B cell (primary cell): ENCODE measurements around the gene EMX2. TPM values are rescaled to one million over a fixed set of nuclear protein-coding genes. Genes with fewer than 3 reads are reported as not detected.

Experiments
- ATAC-seq: fragments of 200-7000 bp; cut with Tn5 transposase; one replicate; pipeline ENCODE4 v1.10.0; 2021; ENCODE audit warnings: low read depth, mild to moderate bottlenecking, moderate number of reproducible peaks, moderate library complexity
- CTCF ChIA-PET: fragments of 350-600 bp; sonication (Branson Sonifier 250); formaldehyde crosslinking; loops from one replicate; lab custom pipeline; 2021; ENCODE audit warnings: antibody characterized with exemption, inconsistent platforms; lab: Charles Lee
- POLR2A ChIA-PET: fragments of 350-600 bp; sonication (Branson Sonifier 250); formaldehyde crosslinking; loops from one replicate; lab custom pipeline; 2021; ENCODE audit warnings: antibody characterized with exemption; lab: Charles Lee
- DNase-seq: peaks from one replicate; pipeline ENCODE4 v3.0.0; 2013
- H2AFZ ChIP-seq: 2 replicates; pipeline ENCODE4 v1.6.1; 2012; ENCODE audit warnings: mild to moderate bottlenecking, low read depth, low read length; ENCODE audit not compliant: insufficient read depth, poor library complexity, severe bottlenecking
- H3K27ac ChIP-seq, 2 donors: 1 replicate in 1 of 2; 2 replicates in 1 of 2; pipeline ENCODE4 v1.5.1; 2012 to 2013; ENCODE audit warnings: low read length in 2 of 2, mild to moderate bottlenecking in 2 of 2, moderate library complexity in 1 of 2
- H3K27me3 ChIP-seq, 4 experiments: fragments of 200-600 bp in 1 of 4; sonication (generic) in 1 of 4; replicated peaks in 1 of 4; 1 replicate in 2 of 4; 2 replicates in 2 of 4; pipeline versions ENCODE4 v1.6.1 to v1.7.0; 2013 to 2016; ENCODE audit warnings: low read length in 3 of 4, mild to moderate bottlenecking in 2 of 4, mixed read lengths in 1 of 4, moderate library complexity in 1 of 4; ENCODE audit not compliant: insufficient read depth in 4 of 4, control insufficient read depth in 3 of 4; ENCODE audit errors: control extremely low read depth in 1 of 4
- H3K36me3 ChIP-seq, 2 experiments: replicated peaks in 1 of 2; 1 replicate in 1 of 2; 2 replicates in 1 of 2; pipeline versions ENCODE4 v1.6.1 to v1.7.1; 2013; ENCODE audit warnings: low read length in 1 of 2; ENCODE audit not compliant: insufficient read depth in 2 of 2, control insufficient read depth in 1 of 2; ENCODE audit errors: control extremely low read depth in 1 of 2, extremely low read depth in 1 of 2
- H3K4me1 ChIP-seq, 2 donors: fragments of 200-600 bp in 1 of 2; sonication (generic) in 1 of 2; 1 replicate in 1 of 2; 2 replicates in 1 of 2; pipeline versions ENCODE4 v1.5.1 to v1.6.1; 2013 to 2017; ENCODE audit warnings: low read length in 2 of 2; ENCODE audit not compliant: control insufficient read depth in 2 of 2, insufficient read depth in 2 of 2
- H3K4me2 ChIP-seq: replicated peaks from 2 replicates; pipeline ENCODE3; 2012; ENCODE audit warnings: mild to moderate bottlenecking, low read depth, low read length; ENCODE audit not compliant: poor library complexity, severe bottlenecking
- H3K4me3 ChIP-seq, 5 experiments: fragments of 200-600 bp in 1 of 5; sonication (generic) in 1 of 5; 1 replicate in 3 of 5; 2 replicates in 2 of 5; pipeline versions ENCODE4 v1.5.1 to v1.7.0; 2011 to 2016; ENCODE audit warnings: low read length in 4 of 5, mild to moderate bottlenecking in 4 of 5, low read depth in 2 of 5, control low read depth in 1 of 5, moderate library complexity in 1 of 5; ENCODE audit not compliant: insufficient read depth in 1 of 5; ENCODE audit errors: control extremely low read depth in 1 of 5, extremely low read depth in 1 of 5
- H3K79me2 ChIP-seq: fragments of 200-600 bp; sonication (generic); one replicate; pipeline ENCODE4 v1.6.0; 2016; ENCODE audit warnings: low read length; ENCODE audit not compliant: control insufficient read depth, insufficient read depth
- H3K9ac ChIP-seq: fragments of 200-600 bp; sonication (generic); 2 replicates; pipeline ENCODE4 v1.6.1; 2017; ENCODE audit warnings: mild to moderate bottlenecking, low read length, moderate library complexity
- H3K9me3 ChIP-seq, 3 donors: one replicate each; pipeline versions ENCODE4 v1.6.1 to v1.7.1; 2013; ENCODE audit warnings: low read length in 2 of 3; ENCODE audit not compliant: control insufficient read depth in 2 of 3, insufficient read depth in 1 of 3; ENCODE audit errors: control extremely low read depth in 1 of 3
- H4K20me1 ChIP-seq: 2 replicates; pipeline ENCODE4 v1.6.0; 2012; ENCODE audit warnings: mild to moderate bottlenecking, low read length; ENCODE audit not compliant: insufficient read depth, control insufficient read depth, poor library complexity, severe bottlenecking
- H3K27ac Mint-ChIP-seq: one replicate; pipeline ENCODE4 v1.8.0; 2021; ENCODE audit warnings: mixed read lengths
- H3K27me3 Mint-ChIP-seq: one replicate; pipeline ENCODE4 v1.8.0; 2021; ENCODE audit warnings: mixed read lengths
- H3K4me1 Mint-ChIP-seq: one replicate; pipeline ENCODE4 v1.8.0; 2021; ENCODE audit warnings: mixed read lengths
- H3K4me3 Mint-ChIP-seq: one replicate; pipeline ENCODE4 v1.8.0; 2021; ENCODE audit warnings: mixed read lengths
- H3K9me3 Mint-ChIP-seq: one replicate; pipeline ENCODE4 v1.8.0; 2022; ENCODE audit warnings: mixed read lengths; ENCODE audit not compliant: insufficient read depth
- EZH2 ChIP-seq: IDR thresholded peaks from 2 replicates; pipeline ENCODE4 v1.6.1; 2012; ENCODE audit warnings: borderline replicate concordance, low read depth, mild to moderate bottlenecking, moderate library complexity, low read length; ENCODE audit not compliant: insufficient read depth, poor library complexity, severe bottlenecking
- WGBS: methylation state at CpG from one replicate; pipeline ENCODE4 v1.1.5; 2013; ENCODE audit warnings: missing lambda C conversion rate; ENCODE audit not compliant: insufficient coverage; 5-methylcytosine and 5-hydroxymethylcytosine counted together
- intact Hi-C: fragments of 100-400 bp; cut with micrococcal nuclease; formaldehyde crosslinking; loops from one replicate; pipeline ENCODE4 v1.10.0; 2022
- polyA plus RNA-seq: library from polyadenylated mRNA; depleted of rRNA; stranded (reverse); fragments of >200 nt; gene quantifications from 2 replicates; pipeline ENCODE4 v1.2.3, GENCODE V29; 2012
- total RNA-seq, 2 donors: library from RNA; stranded (reverse); fragments of 120-200 nt in 1 of 2; gene quantifications; 1 replicate in 1 of 2; 2 replicates in 1 of 2; pipeline versions ENCODE4 v1.2.3 to v1.2.4, GENCODE V29; 2013 to 2022
- TF ChIP-seq, protein P1 (sequence below): fragments of 200-600 bp; IDR thresholded peaks from one replicate; pipeline ENCODE4 v1.8.0; 2022; ENCODE audit warnings: antibody characterized with exemption, mild to moderate bottlenecking

EMX2 gene
- total and polyA plus RNA-seq, 2 donors (not counting 1 experiment from before 2014, with no cell fraction given): not detected

DNA sequence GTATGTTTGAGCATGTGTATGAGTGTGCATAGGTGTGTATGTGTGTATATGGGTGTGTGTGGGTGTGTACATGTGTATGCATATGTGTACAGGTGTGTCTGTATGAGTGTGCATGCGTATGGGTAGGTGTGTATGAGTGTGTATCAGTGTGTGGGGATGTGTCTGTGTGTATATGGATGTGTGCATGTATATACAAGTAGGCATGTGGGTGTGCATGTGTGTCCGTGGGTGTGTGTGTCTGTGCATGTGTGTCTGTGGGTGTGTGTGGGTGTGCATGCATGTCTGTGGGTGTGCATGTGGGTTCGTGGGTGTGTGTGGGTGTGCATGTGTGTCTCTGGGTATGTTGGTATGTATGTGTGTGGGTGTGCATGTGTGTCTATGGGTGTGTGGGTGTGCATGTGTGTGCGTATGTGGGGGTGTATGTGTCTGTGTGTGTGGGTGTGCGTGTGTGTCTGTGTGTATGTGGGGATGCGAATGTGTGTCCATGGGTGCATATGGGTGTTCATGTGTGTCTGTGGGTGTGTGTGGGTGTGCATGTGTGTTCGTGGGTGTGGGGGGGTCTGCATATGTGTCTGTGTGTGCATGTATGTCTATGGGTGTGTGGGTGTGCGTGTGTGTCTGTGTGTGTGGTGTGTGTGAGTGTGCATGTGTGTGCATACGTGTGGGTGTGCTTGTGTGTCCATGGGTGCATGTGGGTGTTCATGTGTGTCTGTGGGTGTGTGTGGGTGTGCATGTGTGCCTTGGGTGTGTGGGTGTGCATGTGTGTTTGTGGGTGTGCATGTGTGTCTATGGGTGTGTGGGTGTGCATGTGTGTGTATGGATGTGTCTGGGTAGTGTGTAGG lies 20.6 kb downstream of the EMX2 start:
- peaks cover 17% of the 10 kb centered on the region for H3K27me3 Mint-ChIP-seq
- Histone ChIP-seq H3K4me2 (no peak overlapping the region), H3K9ac (no peak overlapping the region), H3K27ac (no peak overlapping the region), H2AFZ (no peak overlapping the region), H3K79me2 (no peaks in the 10 kb centered on the region), H4K20me1 (no peaks in the 10 kb centered on the region), H3K27me3 (peaks cover 0 to 7% (median 0%) of the 10 kb centered on the region in 4 experiments), H3K36me3 (no peaks in the 10 kb centered on the region), H3K4me3 (no peak overlapping the region), H3K9me3 (peaks cover 0 to 4% (median 0%) of the 10 kb centered on the region in 3 donors), H3K4me1 (no peaks in the 10 kb centered on the region)
- POLR2A ChIA-PET: no interaction called here
- WGBS: 91% methylated on average over 8 of the region's 9 CpGs
- no peak for DNase-seq
- H3K9me3 Mint-ChIP-seq: no peaks in the 10 kb centered on the region
- CTCF ChIA-PET: no interaction called here
- H3K4me3 Mint-ChIP-seq: no peak overlapping the region
- intact Hi-C loops: no loop called here
- H3K27ac Mint-ChIP-seq: no peak overlapping the region
- no peak for TF ChIP-seq EZH2
- TF ChIP-seq, protein P1, sequence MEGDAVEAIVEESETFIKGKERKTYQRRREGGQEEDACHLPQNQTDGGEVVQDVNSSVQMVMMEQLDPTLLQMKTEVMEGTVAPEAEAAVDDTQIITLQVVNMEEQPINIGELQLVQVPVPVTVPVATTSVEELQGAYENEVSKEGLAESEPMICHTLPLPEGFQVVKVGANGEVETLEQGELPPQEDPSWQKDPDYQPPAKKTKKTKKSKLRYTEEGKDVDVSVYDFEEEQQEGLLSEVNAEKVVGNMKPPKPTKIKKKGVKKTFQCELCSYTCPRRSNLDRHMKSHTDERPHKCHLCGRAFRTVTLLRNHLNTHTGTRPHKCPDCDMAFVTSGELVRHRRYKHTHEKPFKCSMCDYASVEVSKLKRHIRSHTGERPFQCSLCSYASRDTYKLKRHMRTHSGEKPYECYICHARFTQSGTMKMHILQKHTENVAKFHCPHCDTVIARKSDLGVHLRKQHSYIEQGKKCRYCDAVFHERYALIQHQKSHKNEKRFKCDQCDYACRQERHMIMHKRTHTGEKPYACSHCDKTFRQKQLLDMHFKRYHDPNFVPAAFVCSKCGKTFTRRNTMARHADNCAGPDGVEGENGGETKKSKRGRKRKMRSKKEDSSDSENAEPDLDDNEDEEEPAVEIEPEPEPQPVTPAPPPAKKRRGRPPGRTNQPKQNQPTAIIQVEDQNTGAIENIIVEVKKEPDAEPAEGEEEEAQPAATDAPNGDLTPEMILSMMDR: no peak
- ATAC-seq: no peak
- H3K4me1 Mint-ChIP-seq: no peaks in the 10 kb centered on the region

DNA sequence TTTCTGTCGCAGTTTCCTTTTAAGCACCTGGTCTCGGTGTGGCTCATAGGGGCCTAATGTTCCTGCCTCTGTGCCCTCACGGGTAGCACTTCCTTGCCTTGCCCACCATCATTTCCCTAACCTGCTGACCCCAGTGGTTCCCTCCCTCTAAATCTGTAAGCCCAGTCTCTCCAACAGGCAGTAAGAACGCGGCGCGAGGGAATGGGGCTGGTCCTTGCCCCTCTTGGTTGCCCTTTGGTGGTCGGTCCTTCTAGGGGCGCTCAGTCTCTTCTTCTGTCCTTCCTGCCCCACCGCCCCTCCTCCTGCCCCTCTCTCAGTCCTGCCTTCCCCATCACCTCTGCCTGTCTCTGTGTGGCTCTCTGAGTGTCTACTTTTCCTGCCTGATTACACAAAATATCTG lies 21.2 kb downstream of the EMX2 start:
- WGBS: 78% methylated on average over 8 of the region's 10 CpGs
- intact Hi-C loops: no loop called here
- H3K4me2 ChIP-seq: no peak overlapping the region

More for the DNA sequence above, 21.2 kb downstream of the EMX2 start:
- peaks cover 0 to 7% (median 0%) of the 10 kb centered on the region in 4 experiments for H3K27me3 ChIP-seq
- ATAC-seq (no peak), DNase-seq (no peak)
- H3K4me3 ChIP-seq: no peak overlapping the region
- no peaks in the 10 kb centered on the region for H3K79me2 ChIP-seq
- peaks cover 13% of the 10 kb centered on the region for H3K27me3 Mint-ChIP-seq
- ChIA-PET POLR2A (no interaction called here), CTCF (no interaction called here)
- no peaks in the 10 kb centered on the region for H3K4me1 ChIP-seq
- no peak overlapping the region for H2AFZ ChIP-seq
- no peaks in the 10 kb centered on the region for H4K20me1 ChIP-seq
- H3K9me3 ChIP-seq: peaks cover 0 to 4% (median 0%) of the 10 kb centered on the region in 3 donors
- H3K4me3 Mint-ChIP-seq: no peak overlapping the region
- H3K4me1 Mint-ChIP-seq: no peaks in the 10 kb centered on the region
- no peak for TF ChIP-seq EZH2
- TF ChIP-seq, protein P1: no peak
- H3K27ac ChIP-seq: no peak overlapping the region
- no peak overlapping the region for H3K27ac Mint-ChIP-seq
- no peak overlapping the region for H3K9ac ChIP-seq
- H3K9me3 Mint-ChIP-seq: no peaks in the 10 kb centered on the region
- no peaks in the 10 kb centered on the region for H3K36me3 ChIP-seq
